Activated CD8-positive, alpha-beta memory T cell treated with anti-CD3 and anti-CD28 coated beads, Interleukin-2, amount 10 ng/mL, durations not matched to agents 7 days and 5 days (primary cell): ENCODE results near the gene GTF3C5. TPM values are rescaled to one million over a fixed set of nuclear protein-coding genes. Genes with fewer than 3 reads are reported as not detected.

Experiments used
- ATAC-seq: fragments of 150-1000 bp; cut with Tn5 transposase; one replicate; pipeline ENCODE4 v1.10.0; 2021; ENCODE audit warnings: moderate library complexity
- CTCF ChIA-PET: fragments of 350-600 bp; sonication (Branson Sonifier 250); formaldehyde crosslinking; loops from one replicate; lab custom pipeline; 2021; ENCODE audit warnings: antibody characterized with exemption; lab: Charles Lee
- DNase-seq: peaks from one replicate; pipeline ENCODE4 v3.0.0-alpha.2; 2020
- H3K27ac Mint-ChIP-seq: one replicate; pipeline ENCODE4 v1.8.0; 2021; ENCODE audit warnings: mild to moderate bottlenecking, mixed read lengths
- H3K27me3 Mint-ChIP-seq: one replicate; pipeline ENCODE4 v1.8.0; 2021; ENCODE audit warnings: mixed read lengths
- H3K36me3 Mint-ChIP-seq: one replicate; pipeline ENCODE4 v1.8.0; 2021; ENCODE audit warnings: mild to moderate bottlenecking, mixed read lengths
- H3K4me1 Mint-ChIP-seq: one replicate; pipeline ENCODE4 v1.8.0; 2021; ENCODE audit warnings: mixed read lengths
- H3K4me3 Mint-ChIP-seq: one replicate; pipeline ENCODE4 v1.8.0; 2021; ENCODE audit warnings: mild to moderate bottlenecking, moderate library complexity, mixed read lengths
- H3K9me3 Mint-ChIP-seq: one replicate; pipeline ENCODE4 v1.8.0; 2022; ENCODE audit warnings: low read depth, mixed read lengths
- total RNA-seq, 2 experiments: library from RNA; stranded (reverse); gene quantifications; one replicate each; pipeline ENCODE4 v1.2.3, GENCODE V29; 2021

Gene GTF3C5
- 10 to 100 TPM; 83.8 to 89.0 TPM for total RNA-seq

- H3K27ac Mint-ChIP-seq = peak within 1 kb of the TSS; percentile 86
- CTCF ChIA-PET = interaction anchor here (0.6 to 6.2 kb wide), 21 partner anchors 8 to 625 kb away, joined by 3 to 81 read pairs (median 4); partner anchors contain the start of genes MED22 and RPL7A
Measured at GRCh38 chr9:133030317-133031129, at the start of gene GTF3C5. Gene GTF3C5 (plus strand): TSS chr9:133030997. CDS start chr9:133031012, 15 bp downstream.

GRCh38 chr9:132982458-132982857 lies 48.3 kb upstream of the GTF3C5 start:
- CTCF ChIA-PET = interaction anchor here (0.6 to 1.8 kb wide), 5 partner anchors 9 to 391 kb away, joined by 3 to 4 read pairs (median 3); no protein-coding TSS in a partner anchor
- no peaks in the 10 kb centered on the region for H3K36me3 Mint-ChIP-seq
- DNase-seq (no peak), ATAC-seq (no peak)
- no peak overlapping the region for H3K27ac Mint-ChIP-seq
- peaks cover 61% of the 10 kb centered on the region for H3K27me3 Mint-ChIP-seq
- no peak overlapping the region for H3K4me3 Mint-ChIP-seq
- H3K4me1 Mint-ChIP-seq = peaks cover 4% of the 10 kb centered on the region
- no peaks in the 10 kb centered on the region for H3K9me3 Mint-ChIP-seq

More at GRCh38 chr9:133030317-133031129, at the start of gene GTF3C5:
- H3K4me3 Mint-ChIP-seq = peak within 1 kb of the TSS; percentile 90
- ATAC-seq (peak; percentile 97), DNase-seq (peak; percentile 96)
- peaks cover 13% of the 10 kb centered on the region for H3K36me3 Mint-ChIP-seq
- H3K27me3 Mint-ChIP-seq = no peaks in the 10 kb centered on the region
- peaks cover 38% of the 10 kb centered on the region for H3K4me1 Mint-ChIP-seq
- no peaks in the 10 kb centered on the region for H3K9me3 Mint-ChIP-seq

- Mint-ChIP-seq H3K9me3 (no peaks in the 10 kb centered on the region), H3K27ac (no peak overlapping the region), H3K4me1 (peaks cover 1% of the 10 kb centered on the region), H3K4me3 (no peak overlapping the region), H3K36me3 (no peaks in the 10 kb centered on the region), H3K27me3 (peaks cover 54% of the 10 kb centered on the region)
- DNase-seq (no peak), ATAC-seq (no peak)
- CTCF ChIA-PET = interaction anchor here (2.1 kb wide), 1 partner anchor 39 kb away, joined by 6 read pairs; no protein-coding TSS in a partner anchor
Measured at GRCh38 chr9:132983491-132984201, 47.2 kb upstream of the GTF3C5 start.

- peaks cover 47% of the 10 kb centered on the region for H3K27me3 Mint-ChIP-seq
- no peak for DNase-seq
- H3K4me1 Mint-ChIP-seq = no peaks in the 10 kb centered on the region
- CTCF ChIA-PET = interaction anchor here (2.1 kb wide), 1 partner anchor 38 kb away, joined by 6 read pairs; no protein-coding TSS in a partner anchor
- no peak overlapping the region for H3K4me3 Mint-ChIP-seq
- H3K27ac Mint-ChIP-seq = no peak overlapping the region
- H3K36me3 Mint-ChIP-seq = no peaks in the 10 kb centered on the region
- no peaks in the 10 kb centered on the region for H3K9me3 Mint-ChIP-seq
- ATAC-seq = no peak
Measured at GRCh38 chr9:132984202-132985070, 46.4 kb upstream of the GTF3C5 start.

GRCh38 chr9:132985071-132985350 lies 45.8 kb upstream of the GTF3C5 start:
- no peak overlapping the region for H3K4me3 Mint-ChIP-seq
- H3K36me3 Mint-ChIP-seq = no peaks in the 10 kb centered on the region
- CTCF ChIA-PET = interaction anchor here (2.1 kb wide), 1 partner anchor 37 kb away, joined by 6 read pairs; no protein-coding TSS in a partner anchor
- H3K4me1 Mint-ChIP-seq = no peaks in the 10 kb centered on the region
- no peak overlapping the region for H3K27ac Mint-ChIP-seq
- no peaks in the 10 kb centered on the region for H3K9me3 Mint-ChIP-seq
- peaks cover 41% of the 10 kb centered on the region for H3K27me3 Mint-ChIP-seq
- DNase-seq = no peak
- no peak for ATAC-seq

GRCh38 chr9:132985489-132985888 lies 45.3 kb upstream of the GTF3C5 start:
- peaks cover 42% of the 10 kb centered on the region for H3K27me3 Mint-ChIP-seq
- no peak overlapping the region for H3K4me3 Mint-ChIP-seq
- peaks cover 2% of the 10 kb centered on the region for H3K9me3 Mint-ChIP-seq
- CTCF ChIA-PET = interaction anchor here (2.1 kb wide), 1 partner anchor 37 kb away, joined by 6 read pairs; no protein-coding TSS in a partner anchor
- ATAC-seq (no peak), DNase-seq (no peak)
- no peaks in the 10 kb centered on the region for H3K4me1 Mint-ChIP-seq
- H3K27ac Mint-ChIP-seq = no peak overlapping the region
- H3K36me3 Mint-ChIP-seq = no peaks in the 10 kb centered on the region

- Mint-ChIP-seq H3K27me3 (peaks cover 38% of the 10 kb centered on the region), H3K4me3 (no peak overlapping the region), H3K4me1 (no peaks in the 10 kb centered on the region), H3K27ac (no peak overlapping the region), H3K9me3 (peaks cover 2% of the 10 kb centered on the region), H3K36me3 (no peaks in the 10 kb centered on the region)
- no peak for ATAC-seq
- CTCF ChIA-PET = interaction anchor here (1.9 kb wide), 1 partner anchor 36 kb away, joined by 5 read pairs; no protein-coding TSS in a partner anchor
- DNase-seq = no peak
Measured at GRCh38 chr9:132986114-132986513, 44.7 kb upstream of the GTF3C5 start.

DNA sequence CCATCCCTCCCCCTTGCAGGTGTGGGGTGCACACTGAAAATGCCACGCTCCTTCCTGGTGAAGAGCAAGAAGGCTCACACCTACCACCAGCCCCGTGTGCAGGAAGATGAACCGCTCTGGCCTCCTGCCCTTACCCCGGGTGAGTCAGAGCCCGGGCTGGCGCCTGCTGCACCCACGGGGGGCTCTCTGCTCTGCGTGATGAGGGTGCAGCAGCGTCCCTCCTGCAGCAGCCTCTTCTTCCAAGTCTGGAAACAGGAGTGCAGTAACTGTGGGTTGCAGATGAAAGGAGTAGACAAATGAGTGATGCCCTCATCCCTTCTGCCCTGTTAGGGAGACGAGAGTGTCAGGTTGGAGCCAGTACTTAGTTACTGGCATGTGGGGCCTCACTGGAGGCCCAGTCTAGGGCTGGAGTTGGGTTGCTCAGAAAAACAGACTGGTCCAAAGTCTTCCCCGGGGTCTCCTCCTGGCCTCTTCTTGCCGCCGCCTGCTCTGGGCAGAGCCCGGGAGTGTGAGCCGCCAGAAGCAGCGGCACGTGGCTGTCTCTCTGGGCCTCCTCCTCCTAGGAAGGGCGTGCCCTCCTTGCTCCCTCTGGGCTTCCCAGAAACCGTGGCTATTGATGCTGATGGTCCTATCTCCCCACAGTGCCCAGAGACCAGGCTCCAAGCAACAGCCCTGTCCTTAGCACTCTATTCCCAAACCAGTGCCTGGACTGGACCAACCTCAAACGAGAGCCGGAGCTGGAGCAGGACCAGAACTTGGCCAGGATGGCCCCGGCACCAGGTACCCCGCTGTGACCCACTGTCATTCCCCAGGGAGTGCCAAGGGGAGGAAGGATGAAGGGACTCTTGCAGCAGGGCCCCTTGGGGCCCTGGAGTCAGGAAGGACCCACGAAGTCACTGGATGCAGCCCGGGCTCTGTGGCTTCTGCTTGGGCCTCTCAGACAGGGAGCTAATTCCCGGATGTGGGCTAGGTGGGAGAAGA lies 43.9 kb upstream of the GTF3C5 start:
- H3K4me1 Mint-ChIP-seq = peaks cover 6% of the 10 kb centered on the region
- CTCF ChIA-PET = interaction anchor here (1.9 kb wide), 1 partner anchor 35 kb away, joined by 5 read pairs; no protein-coding TSS in a partner anchor
- peaks cover 38% of the 10 kb centered on the region for H3K27me3 Mint-ChIP-seq
- H3K27ac Mint-ChIP-seq = no peak overlapping the region
- H3K9me3 Mint-ChIP-seq = peaks cover 2% of the 10 kb centered on the region
- H3K36me3 Mint-ChIP-seq = no peaks in the 10 kb centered on the region
- ATAC-seq = no peak
- H3K4me3 Mint-ChIP-seq = no peak overlapping the region
- no peak for DNase-seq

DNA sequence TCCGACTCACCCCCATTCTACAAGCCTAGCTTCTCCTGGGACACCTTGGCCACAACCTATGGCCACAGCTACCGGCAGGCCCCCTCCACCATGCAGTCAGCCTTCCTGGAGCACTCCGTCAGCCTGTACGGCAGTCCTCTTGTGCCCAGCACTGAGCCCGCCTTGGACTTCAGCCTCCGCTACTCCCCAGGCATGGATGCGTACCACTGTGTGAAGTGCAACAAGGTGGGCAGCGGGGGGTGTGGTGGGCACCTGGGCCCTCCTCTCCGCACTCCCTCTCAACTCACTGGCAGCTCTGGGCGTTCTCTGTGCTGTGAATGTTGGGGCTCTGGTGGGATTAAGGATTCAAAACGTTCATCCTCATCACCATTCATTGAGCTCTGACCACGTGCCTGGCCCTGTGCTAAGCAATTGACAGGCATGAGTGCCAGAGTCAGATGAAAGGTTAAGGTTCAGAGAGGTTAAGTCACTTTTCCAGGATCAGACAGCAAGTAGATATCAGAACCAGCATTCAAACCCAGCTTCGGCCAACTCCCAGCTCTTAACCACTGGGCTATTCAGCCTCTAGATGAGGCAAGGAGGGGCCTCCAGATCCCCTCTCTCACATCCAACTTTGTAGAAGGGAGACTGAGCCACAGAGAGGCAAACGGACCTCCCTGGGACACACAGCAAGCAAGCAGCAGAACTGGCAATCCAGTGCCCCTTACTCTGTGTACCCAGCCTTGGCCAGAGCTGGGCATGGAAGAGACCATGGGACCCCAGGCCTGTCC lies 42.4 kb upstream of the GTF3C5 start:
- Mint-ChIP-seq H3K27ac (no peak overlapping the region), H3K4me1 (peaks cover 15% of the 10 kb centered on the region)
- CTCF ChIA-PET = interaction anchor here (0.8 to 1.9 kb wide), 2 partner anchors 33 to 34 kb away, joined by 5 read pairs; no protein-coding TSS in a partner anchor

GRCh38 chr9:132989014-132989310 lies 41.8 kb upstream of the GTF3C5 start:
- peaks cover 43% of the 10 kb centered on the region for H3K27me3 Mint-ChIP-seq
- DNase-seq (no peak), ATAC-seq (no peak)
- H3K4me1 Mint-ChIP-seq = peaks cover 15% of the 10 kb centered on the region
- peaks cover 2% of the 10 kb centered on the region for H3K9me3 Mint-ChIP-seq
- no peak overlapping the region for H3K4me3 Mint-ChIP-seq
- H3K27ac Mint-ChIP-seq = no peak overlapping the region
- H3K36me3 Mint-ChIP-seq = no peaks in the 10 kb centered on the region
- CTCF ChIA-PET = interaction anchor here (0.8 kb wide), 1 partner anchor 33 kb away, joined by 5 read pairs; no protein-coding TSS in a partner anchor

More for the DNA sequence above, 42.4 kb upstream of the GTF3C5 start:
- Mint-ChIP-seq H3K27me3 (peaks cover 40% of the 10 kb centered on the region), H3K36me3 (no peaks in the 10 kb centered on the region), H3K9me3 (peaks cover 2% of the 10 kb centered on the region), H3K4me3 (no peak overlapping the region)
- no peak for DNase-seq
- ATAC-seq = no peak

DNA sequence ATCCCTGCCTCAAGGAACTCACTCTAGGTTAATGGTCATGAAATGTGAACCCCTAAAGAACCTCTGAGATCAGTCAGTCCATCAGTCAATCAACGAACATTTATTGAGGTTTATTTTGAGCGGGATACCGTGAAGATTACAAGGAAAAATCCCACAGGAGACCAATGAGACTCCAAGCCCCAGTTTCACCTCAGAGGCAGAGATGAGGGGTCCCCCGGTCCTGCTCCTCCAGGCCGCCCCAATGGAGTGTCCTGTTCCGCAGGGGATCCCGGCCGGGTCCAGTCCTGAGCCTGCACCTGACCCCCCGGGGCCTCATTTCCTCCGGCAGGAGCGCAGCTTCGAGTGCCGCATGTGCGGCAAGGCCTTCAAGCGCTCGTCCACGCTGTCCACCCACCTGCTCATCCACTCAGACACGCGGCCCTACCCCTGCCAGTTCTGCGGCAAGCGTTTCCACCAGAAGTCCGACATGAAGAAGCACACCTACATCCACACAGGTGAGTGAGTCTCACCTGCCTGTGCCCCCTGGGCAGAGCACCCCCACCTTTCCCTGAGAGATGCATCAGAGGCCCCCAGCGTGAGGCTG lies 41.3 kb upstream of the GTF3C5 start:
- no peaks in the 10 kb centered on the region for H3K36me3 Mint-ChIP-seq
- H3K4me3 Mint-ChIP-seq = no peak overlapping the region
- CTCF ChIA-PET = no interaction called here
- peaks cover 20% of the 10 kb centered on the region for H3K4me1 Mint-ChIP-seq
- no peak for ATAC-seq
- peaks cover 2% of the 10 kb centered on the region for H3K9me3 Mint-ChIP-seq
- peaks cover 49% of the 10 kb centered on the region for H3K27me3 Mint-ChIP-seq
- no peak overlapping the region for H3K27ac Mint-ChIP-seq
- no peak for DNase-seq
